Stimulated activated CD4-positive, alpha-beta T cell treated with anti-CD3 and anti-CD28 coated beads, Interleukin-1b, Interleukin-23, amount 100 ng/mL, for 24 hours (primary cell): ENCODE measurements around the gene HPX.

Experiments used
- DNase-seq, 4 experiments: peaks; one replicate each; pipeline ENCODE4 v3.0.0-alpha.2; 2020; ENCODE audit warnings: low read depth in 4 of 4, low spot score in 1 of 4

The HPX gene

DNA sequence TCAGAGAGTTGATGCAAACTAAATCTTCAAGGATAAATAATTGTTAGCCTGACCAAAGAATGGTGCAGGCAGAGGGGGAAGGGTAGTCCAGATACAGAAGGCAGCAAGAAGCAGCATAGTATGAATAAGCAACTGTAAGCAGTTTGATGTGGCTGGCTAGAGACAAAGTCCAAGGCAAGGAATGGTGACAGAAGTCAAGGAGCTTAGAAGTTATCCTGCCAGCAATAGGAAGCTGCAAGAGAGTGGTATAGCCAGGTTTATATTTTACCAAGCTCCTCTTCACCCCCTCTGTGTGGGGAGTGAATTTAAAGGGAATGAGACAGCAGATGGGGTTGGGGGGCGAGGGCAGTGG, 18.3 kb upstream of the HPX start:
- DNase-seq, result no peak

DNA sequence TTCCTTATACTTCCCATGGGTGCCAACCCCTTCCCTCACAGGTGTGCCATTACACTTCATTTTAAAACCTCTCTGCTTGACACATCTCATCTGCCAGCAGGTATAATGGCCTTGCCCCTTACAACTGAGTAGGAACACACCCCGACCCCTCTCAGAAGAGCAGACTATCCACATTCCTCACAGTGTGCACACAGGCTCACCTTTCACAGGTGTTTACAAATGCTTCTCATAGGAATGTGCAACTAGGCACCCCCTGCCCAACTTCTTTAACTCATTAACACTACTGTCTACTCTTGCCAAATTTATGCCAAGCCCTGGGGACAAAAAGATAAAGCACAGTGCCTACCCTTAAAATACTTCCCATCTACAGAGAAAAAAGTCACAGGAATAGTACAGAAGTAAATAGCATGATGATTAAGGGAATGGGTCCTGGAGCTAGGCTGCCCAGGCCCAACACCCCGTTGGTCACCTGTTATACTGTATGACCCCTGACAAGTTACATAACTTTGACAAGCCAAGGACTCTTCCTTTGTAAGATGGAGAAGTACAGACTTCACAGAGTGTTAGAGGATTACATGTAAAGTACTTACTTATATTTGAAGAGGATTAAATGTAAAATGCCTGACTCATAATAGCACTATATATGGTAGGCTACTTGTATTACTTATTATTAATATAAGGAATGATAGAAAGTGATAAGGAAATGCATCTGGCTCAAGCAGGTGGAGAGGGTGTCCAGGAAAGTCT, 17.7 kb upstream of the HPX start:
- no peak for DNase-seq

DNA sequence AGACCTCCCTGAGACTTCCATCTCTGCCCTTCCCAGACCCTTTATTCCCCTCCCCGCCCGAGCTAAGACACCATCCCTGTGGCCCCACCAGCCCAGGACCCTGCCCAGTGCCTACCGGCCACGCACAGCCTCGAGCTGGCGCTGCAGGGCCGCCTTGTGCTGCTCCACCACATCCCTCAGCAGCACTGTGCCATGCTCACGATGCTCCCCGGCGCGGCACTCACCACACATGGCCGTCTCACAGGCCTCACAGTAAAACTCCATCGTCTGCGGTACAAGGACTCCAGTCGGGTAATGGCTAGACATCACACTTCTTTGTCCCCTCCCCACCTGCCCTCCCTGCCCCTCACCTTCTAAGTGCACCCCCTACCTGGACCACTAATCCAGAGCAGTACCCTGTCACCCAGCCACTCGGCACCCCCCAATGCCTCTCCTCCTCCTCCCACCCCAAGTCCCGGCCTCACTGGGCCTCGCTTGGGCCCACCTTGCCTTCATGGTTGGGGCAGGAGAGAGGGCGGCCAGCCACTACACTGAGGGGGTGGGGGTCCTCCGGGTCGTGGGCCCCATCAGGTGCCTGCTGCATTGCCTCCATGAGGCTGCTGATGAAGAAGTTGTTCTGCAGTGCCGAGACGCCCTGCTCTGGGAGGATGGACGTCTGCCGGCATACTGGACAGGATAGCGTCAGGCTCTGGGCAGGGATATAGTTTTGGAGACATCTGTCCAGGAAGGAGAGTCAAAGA, 17.0 kb upstream of the HPX start:
- DNase-seq, result no peak

DNA sequence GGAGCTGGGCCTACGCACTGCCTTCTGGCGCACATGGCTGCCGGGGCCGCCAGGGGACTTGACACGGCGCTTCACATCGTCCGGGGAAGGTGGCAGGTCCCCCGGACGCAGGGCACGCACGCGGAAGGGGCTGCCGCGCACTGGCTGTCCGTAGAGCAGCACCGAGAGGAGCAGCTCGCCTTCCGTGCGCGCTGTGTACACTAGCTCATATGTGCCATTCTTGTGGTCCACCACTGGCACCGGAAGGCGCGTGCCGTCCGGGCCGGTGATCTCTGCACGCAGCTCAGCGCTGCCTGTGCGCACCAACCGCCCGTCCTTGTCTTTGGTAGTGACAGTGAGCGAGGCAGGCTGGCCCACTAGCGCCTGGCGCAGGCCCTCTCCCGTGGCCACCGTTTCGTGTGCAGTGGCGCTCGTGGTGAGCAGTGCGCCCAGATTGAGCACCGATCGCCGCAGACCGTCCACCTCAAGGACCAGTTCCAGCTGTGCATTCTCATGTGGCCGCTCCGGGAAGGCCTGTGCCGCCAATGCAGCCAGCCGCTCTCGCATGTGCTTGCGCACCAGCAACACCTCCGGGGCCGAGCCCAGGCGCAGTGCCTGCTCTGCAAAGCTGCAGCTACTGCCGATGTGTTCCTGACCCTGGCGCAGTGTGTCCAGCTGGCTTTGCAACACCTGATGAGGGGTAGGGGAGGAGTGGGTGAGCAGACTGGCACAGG, 15.7 kb upstream of the HPX start:
- no peak for DNase-seq

DNA sequence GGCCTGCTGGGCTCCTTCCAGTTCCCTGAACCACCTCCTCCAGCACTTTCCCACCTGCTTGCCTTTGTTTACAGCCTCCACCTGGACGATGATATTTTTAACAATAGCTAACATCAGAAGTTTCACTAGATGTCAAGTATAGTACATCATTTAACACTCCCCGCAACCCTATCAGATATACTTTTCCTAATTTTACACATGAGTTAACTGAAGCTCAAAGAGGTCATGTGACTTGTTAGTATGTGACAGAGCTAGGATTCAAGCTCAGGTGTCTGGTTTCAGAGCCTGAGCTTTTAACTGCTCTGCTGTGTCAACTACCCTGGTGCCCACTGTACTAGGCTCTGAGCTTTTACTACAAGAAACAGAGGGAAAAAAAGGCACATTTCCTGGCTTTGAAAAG, 14.3 kb upstream of the HPX start:
- DNase-seq, result no peak

DNA sequence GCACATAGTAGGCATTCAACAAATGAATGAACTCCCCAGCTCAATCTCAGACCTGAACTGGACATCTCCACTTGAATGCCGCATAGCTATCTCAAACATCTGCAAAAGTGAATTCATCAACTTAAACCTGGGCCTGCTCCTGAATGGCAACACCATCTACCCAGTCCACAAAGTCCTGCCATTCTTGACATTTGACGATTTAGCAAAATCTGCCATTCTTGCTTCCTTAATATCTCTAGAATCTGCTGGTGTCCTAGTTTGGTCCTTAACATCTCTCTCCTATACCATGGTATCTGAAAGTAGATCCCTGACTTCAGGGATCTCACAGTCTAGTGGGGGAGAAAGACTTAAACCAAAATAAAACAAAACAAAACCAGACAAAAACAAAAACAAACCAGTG, 12.4 kb upstream of the HPX start:
- no peak for DNase-seq

DNA sequence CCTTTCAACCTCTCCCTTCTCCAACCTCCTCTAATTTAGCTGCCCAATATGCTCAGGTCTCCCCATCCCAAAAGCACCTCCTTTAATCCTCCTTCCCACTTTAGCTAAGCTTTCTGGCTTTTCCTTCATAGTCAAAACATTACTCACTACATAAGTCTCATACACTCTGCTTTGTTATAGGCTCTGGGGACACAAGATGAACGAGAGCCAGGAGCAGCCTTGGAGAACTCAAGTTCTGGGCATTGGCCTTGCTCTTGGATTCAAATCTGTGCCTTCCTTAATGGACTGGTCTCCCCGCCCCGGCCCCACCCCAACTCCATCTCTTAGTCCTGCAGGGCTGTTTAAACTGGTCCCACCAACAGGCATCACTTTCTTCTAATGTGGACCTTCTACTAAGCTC, 11.4 kb upstream of the HPX start:
- no peak for DNase-seq

DNA sequence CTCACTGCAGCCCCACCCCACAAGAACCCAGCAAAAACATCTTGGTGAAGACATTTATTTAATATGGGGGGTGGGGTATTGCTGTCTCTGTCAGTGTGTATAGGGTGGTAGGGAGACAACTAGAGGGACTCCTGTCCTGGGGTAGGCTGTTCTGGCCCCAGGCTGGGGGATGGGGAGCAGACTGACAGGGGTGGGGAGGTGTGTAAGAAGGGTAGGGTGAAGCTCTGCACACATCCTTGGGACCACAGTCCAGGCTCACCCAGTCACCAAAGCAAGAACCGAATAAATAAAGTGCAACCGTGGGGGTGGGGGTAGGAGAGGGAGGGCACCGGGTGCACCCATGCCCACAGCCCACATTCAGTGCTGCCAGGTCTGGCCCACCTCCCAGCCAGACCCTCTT, 7.8 kb upstream of the HPX start:
- no peak for DNase-seq

DNA sequence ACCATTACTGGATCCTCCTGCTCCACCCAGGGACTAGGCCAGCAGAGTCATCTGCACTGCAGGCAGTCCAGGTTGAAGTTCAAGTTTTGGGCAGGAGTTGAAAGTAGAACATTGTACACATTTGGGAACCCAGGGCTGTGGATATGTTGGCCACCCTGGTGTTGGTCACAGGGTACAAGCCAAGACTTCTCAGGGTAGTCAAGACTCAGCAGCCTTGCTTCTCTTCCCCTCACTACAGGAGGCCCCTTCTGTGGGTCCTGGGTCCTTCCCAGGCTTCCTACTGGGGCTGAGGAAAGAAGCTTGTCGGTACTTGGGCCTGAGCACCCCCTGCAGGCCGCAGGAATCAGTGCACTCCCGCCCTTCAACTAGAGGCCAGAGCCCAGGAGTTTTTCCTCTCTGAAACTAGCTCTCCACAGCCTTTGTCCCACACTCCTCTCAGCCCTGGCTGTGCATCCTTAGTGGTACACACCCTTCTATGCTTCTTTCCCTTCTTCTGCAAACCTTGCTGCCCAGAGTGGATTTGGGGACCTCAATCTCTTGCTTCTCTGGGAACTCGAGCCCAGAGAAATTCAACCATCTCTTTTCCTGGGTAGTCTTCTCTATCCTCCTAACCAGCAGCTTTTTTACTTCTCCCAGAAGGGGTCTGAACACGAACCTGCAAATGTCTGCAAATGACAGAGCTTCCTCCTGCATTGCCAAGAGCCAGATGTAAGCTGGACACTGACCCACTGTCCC, 2.6 kb upstream of the HPX start:
- DNase-seq, result peak; percentile 16 to 36 (median 30)

DNA sequence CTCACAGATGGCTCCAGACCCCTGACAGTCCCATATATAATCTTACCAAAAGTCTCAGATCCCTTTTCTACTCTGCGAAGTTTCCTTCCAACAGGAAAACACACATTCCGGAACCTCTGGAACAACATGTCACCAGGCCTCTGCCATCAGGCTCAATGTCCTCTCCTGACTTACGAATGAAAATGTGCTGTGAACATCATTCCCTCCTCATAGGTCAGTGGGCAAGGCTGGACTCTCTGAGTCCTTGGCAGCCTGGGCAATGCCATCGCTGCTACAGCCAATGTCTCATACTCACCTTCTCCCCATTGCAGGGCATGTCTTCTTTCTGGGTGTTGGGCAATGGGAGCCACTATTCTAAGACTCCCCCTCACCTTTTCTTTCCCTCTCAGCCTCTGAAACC, 1.7 kb upstream of the HPX start:
- no peak for DNase-seq

DNA sequence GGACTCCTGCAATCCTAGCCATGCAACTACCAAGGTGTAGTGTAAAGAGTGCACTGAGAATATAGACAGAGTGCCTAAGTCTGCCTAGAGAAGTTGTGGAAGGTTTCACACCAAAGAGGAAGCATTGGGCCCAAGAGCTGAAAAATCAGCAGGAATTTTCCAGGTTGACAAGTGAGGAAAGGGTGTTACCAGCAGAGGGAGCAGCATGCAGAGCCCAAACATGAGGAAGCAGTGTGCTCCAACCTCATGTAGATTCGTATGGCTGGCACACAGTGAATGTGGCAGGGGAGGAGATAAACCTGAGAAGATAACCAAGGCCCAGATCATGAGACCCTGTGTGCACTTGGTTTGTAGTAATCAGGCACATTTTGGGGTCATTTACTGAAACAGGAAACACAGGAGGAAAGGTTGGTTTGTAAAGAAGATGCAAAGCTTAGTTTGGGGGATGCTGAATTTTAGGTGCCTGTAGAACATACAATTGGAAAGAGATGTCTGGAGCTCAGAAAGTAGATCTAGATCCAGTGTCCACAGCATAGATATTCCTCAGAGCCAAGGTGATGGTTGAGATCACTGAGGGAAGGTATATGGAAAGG, 1.7 kb downstream of the HPX start:
- no peak for DNase-seq

DNA sequence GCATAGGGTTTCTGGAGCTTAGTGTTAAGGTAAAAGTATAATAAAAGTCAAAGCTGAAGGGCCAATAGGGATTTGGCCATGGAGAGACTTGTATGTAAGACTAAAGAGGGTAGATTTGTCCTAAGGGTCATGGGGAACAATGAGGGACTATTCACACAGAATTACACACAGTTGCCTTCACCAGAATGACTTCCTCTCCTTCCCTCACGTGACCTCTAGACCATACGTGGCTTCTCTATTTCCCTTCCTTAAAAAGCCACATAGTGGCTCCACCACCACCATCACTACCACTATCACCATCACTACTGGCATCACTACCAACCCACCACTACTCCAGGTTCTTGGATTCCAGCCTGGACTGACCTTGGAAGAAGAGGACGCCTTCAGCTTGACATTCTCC, 2.8 kb downstream of the HPX start:
- no peak for DNase-seq

DNA sequence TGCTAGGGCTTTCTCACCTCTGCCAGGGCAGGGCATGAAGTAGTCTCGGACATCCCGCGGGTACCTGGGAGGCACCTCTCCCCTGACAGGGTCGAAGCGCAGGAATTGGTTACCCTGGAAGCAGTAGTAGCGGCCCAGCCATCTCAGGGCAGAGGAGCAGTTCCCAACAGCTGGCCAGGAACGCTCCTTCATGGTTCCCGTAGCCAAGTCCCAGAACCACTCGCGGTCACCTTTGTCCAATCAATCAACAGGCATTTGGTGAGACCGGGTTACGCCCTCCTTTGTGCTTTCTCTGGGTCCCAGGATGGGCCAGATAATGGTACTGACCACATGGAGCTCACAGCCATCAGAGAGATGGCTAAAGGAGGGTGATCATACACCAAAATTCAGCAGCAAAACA, 3.4 kb downstream of the HPX start:
- no peak for DNase-seq

DNA sequence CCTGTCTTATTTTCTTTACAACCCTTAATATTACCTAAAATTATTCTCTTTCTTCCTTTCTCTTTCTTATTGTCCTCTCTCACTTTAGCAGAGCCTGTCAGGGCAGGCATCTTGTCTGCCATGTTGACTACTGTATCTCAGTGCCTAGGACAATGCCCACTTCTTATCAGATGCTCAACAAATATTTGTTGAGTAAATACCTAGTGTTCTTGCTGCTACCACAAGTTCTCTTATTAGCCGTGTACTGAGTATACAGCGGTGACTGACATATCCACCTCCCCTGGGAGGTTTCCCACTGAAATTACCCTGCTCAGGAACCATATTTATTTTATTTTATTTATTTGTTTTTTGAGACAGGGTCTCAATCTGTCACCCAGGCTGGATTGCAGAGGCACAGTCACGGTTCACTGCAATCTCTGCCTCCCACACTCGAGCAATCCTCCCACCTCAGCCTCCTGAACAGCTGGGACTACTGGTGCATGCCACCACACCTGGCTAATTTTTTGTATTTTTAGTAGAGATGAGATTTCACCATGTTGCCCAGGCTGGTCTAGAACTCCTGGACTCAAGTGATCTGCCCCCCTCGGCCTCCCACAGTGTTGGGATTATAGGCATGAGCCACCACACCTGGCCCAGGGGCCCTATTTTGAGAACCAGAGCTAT, 6.7 kb downstream of the HPX start:
- no peak for DNase-seq

DNA sequence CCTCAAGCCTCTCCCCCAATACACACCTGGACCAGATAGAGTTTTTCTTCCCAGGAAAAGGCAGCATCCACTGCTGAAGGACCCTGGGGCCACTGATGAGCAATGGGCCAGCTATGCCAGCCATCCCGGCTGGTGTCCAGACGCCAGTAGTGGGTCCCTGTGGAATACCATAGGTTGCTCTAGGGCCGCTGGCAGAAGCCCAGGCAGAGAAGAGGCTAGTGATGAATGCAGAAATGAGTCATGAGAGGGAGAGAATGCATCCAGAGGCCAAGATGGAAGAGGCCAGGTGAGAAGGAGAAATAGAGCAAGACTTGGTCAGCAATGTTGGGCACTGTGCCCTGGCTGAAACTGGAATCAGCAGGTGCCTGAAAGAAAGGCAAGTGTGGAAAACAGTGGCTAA, 8.9 kb downstream of the HPX start:
- no peak for DNase-seq

DNA sequence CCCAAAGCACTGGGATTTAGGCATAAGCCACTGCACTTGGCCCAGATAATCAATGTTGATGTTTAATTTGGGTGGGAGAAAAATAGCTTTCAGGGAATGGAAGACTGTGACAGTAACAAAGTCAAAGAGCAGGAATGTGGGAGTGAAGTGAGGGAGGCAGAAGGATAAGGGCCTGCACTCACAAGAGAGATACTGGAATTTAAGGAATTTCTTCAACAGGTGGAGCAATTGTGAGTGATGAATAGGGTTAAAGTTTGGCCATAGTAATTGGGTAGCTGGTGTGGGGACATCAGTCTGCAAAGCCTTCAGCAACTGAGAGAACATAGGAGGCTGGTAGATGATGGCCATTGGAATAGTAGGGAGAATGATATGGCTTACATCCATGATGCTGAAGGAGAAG, 13.3 kb downstream of the HPX start:
- no peak for DNase-seq

DNA sequence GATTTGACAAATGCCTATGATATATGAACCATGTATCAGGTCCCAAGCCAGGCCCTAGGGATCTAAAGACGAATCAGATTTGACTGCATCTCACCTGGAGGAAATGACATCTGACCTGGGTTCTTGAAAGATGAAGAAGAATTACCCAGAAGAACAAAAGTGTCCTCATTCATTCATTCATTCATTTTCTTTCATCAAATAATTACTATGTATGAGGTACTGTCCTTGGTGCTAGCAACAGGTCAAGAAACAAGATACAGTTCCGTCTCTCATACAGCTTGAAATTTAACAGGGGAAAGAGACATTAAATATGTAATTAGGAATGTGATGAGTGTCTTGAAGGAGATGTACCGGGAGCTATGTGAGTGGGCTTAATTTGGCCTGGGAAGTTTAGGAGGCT, 20.1 kb downstream of the HPX start:
- no peak for DNase-seq

DNA sequence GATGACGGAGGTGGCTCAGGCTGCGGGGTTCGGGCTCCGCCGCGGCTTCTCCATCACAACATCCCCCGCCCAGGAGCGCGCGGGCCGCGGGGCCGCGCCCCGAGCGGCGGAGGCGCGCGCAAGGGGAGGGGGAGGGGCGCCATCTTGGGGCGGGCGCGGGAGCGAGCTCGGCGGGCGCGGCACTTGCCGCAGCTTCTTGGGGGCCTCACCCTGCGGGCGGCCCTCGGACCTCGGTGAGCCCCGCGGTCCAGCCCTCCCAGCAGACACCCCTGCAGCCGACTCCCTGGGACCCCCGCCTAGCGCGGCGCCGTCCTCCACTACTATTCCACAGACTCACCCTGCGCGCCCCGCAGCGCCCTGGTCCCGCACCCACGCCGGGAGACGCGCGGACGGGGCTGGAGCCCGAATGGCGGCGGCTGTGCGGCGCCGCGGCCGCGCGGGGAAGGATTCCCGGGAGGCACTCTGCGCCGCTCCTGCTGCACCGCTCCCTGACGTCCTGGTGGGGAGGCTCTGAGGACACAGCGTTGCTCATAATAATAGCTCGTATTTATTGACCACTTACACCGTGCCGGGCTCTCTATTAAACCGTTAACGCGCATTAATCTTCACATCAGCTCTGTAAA, 21.7 kb downstream of the HPX start, which contains the start of gene APBB1:
Gene APBB1 (minus strand): TSS at position 86 of the 623 bp plus-strand sequence. CDS start 7,747 bp downstream, outside the sequence.
- DNase-seq, result peak in 3 of 4 experiments; percentile 58 to 65 (median 64)

DNA sequence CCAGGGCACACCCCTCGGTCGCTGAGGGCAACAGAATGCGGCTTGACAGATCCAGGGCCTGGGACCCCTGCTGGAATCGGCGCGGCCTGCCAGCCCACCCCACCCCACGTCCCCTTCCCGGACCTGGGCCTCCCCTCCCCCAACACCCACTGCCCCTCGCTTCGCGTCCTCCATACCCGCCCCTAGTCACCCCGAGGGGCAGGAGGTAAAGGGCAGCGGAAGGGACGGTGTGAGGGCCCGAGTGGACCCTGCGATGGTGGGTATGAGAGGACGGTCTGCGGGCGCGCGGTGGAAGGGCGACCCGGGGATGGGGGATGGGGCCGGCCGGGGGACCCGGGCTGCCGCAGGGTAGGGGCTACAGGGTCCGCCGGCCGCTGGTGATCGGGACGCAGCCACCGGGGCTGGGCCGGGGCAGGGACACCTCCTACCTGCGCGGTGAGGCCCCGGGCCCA, 22.2 kb downstream of the HPX start:
- DNase-seq, result no peak

DNA sequence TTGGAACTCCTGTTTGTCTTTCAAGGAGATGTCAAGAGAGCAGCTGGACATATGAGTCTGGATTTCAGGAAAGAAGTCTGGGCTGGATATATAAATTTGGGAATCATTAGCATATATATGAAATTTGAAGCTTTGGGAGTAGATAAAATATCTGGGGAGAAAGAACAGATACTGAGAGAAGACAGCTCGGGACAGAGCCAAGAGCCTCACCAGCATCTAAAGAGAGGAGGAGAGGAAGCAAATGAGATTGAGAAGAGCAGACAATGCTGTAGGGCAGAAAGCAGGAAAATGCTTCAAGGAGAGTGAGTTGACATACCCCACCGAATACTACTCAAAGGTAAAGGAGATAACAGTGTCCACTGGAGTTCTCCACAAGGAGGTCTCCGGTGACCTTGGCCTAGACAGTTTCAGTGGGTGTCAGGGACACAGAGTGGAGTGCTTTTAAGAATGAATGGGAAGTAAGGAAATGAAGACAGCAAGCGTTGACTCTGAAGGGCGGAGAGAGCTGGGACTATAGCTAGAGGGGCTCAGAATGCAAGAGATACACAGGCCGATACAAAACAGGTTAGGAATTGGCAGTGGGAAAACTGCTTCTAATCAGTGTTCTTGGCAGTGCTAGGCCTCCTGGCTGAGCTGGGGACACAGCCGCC, 22.8 kb downstream of the HPX start:
- DNase-seq, result no peak
